ENCODE results near the gene TRIM71.
A peak's percentile ranks its signal among the peaks of the same experiment; 100 is the strongest.

Gene TRIM71

GRCh38 chr3:32861681-32862080 lies 43.9 kb downstream of the TRIM71 start:
- H3K4me3 ChIP-seq: no peak overlapping the region
- H3K36me3 ChIP-seq: no peaks in the 10 kb centered on the region
- H3K27me3 ChIP-seq: no peaks in the 10 kb centered on the region
- no peaks in the 10 kb centered on the region for H3K9me3 ChIP-seq
- H3K4me2 ChIP-seq: no peak overlapping the region
- H3K4me1 ChIP-seq: no peaks in the 10 kb centered on the region
- H3K9ac ChIP-seq: no peak overlapping the region
- no peak for TF ChIP-seq Cebpa-rat (IDR thresholded peaks at IDR 0.05)
- H3K27ac ChIP-seq: no peak overlapping the region
- H4K20me1 ChIP-seq: no peaks in the 10 kb centered on the region

- H3K27me3 ChIP-seq: no peaks in the 10 kb centered on the region
- no peaks in the 10 kb centered on the region for H3K9me3 ChIP-seq
- H3K4me2 ChIP-seq: no peak overlapping the region
- H3K27ac ChIP-seq: no peak overlapping the region
- no peaks in the 10 kb centered on the region for H3K36me3 ChIP-seq
- no peak overlapping the region for H3K4me3 ChIP-seq
- no peak overlapping the region for H3K9ac ChIP-seq
- no peaks in the 10 kb centered on the region for H3K4me1 ChIP-seq
- no peaks in the 10 kb centered on the region for H4K20me1 ChIP-seq
- no peak for TF ChIP-seq Cebpa-rat (IDR thresholded peaks at IDR 0.05)
Measured at GRCh38 chr3:32862247-32862935, 44.6 kb downstream of the TRIM71 start.

DNA sequence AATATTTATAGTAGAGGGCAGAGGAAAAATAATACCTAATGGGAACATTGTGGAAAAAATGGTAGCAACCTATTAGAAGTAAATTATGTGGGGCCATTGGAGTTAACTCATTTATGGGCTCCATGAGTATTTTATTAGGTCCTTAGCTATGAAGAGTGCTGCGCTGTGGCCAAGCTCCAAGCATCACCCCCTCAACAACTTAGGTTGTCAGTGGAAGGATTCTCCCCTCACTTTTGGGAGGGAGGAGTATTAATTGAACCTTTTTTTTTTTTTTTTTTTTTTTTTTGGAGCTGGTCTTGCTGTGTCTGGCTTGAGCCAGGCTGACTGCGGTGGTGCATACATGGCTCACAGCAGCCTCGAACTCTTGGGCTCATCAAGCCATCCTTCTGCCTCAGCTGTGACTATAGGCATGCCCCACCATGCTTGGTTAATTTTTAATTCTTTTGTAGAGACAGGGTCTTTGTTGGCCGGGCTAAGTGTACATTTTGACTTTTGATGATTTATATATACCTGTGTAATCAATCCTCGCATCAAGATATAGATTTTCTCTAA lies 45.2 kb downstream of the TRIM71 start:
- Histone ChIP-seq H3K27me3 (no peaks in the 10 kb centered on the region), H3K4me2 (no peak overlapping the region), H3K4me3 (no peak overlapping the region), H3K36me3 (no peaks in the 10 kb centered on the region), H3K4me1 (no peaks in the 10 kb centered on the region), H3K27ac (no peak overlapping the region), H3K9me3 (no peaks in the 10 kb centered on the region), H3K9ac (no peak overlapping the region), H4K20me1 (no peaks in the 10 kb centered on the region)
- TF ChIP-seq Cebpa-rat (IDR thresholded peaks at IDR 0.05): no peak

- H3K27ac ChIP-seq: no peak overlapping the region
- no peak overlapping the region for H3K9ac ChIP-seq
Measured at GRCh38 chr3:32865383-32865782, 47.6 kb downstream of the TRIM71 start.

DNA sequence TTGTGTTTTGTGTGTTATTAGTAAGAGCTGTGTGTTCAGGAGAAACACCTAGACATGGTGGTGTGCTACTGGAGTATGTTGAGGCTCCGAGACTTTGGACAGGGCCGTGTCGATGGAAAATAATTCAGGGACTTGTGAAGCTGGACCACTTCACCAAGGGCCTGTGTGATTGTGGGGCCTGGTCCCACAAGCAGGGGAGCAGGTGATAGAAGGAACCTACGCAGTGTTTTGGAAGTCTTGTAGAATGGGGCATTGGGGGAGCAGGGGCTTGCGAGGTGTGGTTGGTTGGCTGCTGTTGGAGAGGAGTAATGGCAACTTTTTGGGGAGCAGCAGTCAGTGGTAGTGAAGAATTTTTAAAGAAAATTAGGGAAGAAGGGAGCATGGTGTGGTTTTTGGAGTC lies 48.7 kb downstream of the TRIM71 start:
- H3K4me2 ChIP-seq: no peak overlapping the region
- no peaks in the 10 kb centered on the region for H3K9me3 ChIP-seq
- no peaks in the 10 kb centered on the region for H4K20me1 ChIP-seq
- TF ChIP-seq Cebpa-rat (IDR thresholded peaks at IDR 0.05): no peak
- H3K36me3 ChIP-seq: no peaks in the 10 kb centered on the region
- no peak overlapping the region for H3K9ac ChIP-seq
- H3K27ac ChIP-seq: no peak overlapping the region
- H3K4me1 ChIP-seq: peaks cover 20% of the 10 kb centered on the region
- no peak overlapping the region for H3K4me3 ChIP-seq
- H3K27me3 ChIP-seq: no peaks in the 10 kb centered on the region

More at GRCh38 chr3:32865383-32865782, 47.6 kb downstream of the TRIM71 start:
- H4K20me1 ChIP-seq: no peaks in the 10 kb centered on the region
- H3K9me3 ChIP-seq: no peaks in the 10 kb centered on the region
- TF ChIP-seq Cebpa-rat (IDR thresholded peaks at IDR 0.05): no peak
- H3K27me3 ChIP-seq: no peaks in the 10 kb centered on the region
- no peak overlapping the region for H3K4me2 ChIP-seq
- peaks cover 10% of the 10 kb centered on the region for H3K4me1 ChIP-seq
- H3K36me3 ChIP-seq: no peaks in the 10 kb centered on the region
- H3K4me3 ChIP-seq: no peak overlapping the region

- H3K9ac ChIP-seq: no peak overlapping the region
- H3K36me3 ChIP-seq: no peaks in the 10 kb centered on the region
- H3K27me3 ChIP-seq: no peaks in the 10 kb centered on the region
- H3K4me2 ChIP-seq: no peak overlapping the region
- H3K4me1 ChIP-seq: peaks cover 20% of the 10 kb centered on the region
- H4K20me1 ChIP-seq: no peaks in the 10 kb centered on the region
- H3K4me3 ChIP-seq: no peak overlapping the region
- no peaks in the 10 kb centered on the region for H3K9me3 ChIP-seq
- H3K27ac ChIP-seq: no peak overlapping the region
- no peak for TF ChIP-seq Cebpa-rat (IDR thresholded peaks at IDR 0.05)
Measured at GRCh38 chr3:32867954-32868353, 50.2 kb downstream of the TRIM71 start.

DNA sequence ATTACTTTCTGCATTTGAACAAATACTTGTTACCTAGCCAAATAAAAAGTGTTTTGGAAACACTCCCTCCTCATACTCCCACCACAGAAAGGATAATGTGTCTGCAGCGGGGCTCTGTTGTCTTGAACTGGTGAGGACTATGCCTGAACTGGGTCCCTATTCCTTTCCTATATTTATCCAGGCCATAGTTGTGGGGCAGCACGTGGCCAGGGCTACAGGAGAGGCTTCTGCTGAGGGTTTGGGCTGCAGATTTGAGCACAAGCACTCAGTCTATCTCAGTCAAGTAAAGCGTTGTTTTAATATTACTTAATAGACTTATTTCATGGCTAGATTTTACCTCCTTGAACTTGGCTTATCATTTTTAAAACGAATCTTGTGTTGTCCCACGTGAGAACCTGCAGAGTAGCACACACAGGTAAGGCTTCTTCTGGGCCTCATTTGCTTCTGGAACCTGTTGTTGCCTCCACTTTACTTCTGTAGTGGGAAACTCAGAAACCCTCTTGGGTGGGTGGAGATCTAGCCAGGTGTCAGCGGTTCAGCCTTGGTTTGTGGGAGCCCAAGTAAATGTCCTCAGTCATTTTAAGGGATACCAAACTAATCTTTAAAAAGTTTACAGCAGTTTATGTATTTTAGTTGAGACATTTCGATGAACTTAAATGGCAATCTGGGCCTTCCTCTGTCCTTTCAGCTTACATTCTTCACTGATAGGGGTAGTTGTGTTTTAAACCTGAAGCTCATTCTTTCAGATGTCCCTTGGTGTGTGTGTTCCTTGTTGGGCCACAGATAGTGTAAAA lies 51.1 kb downstream of the TRIM71 start:
- TF ChIP-seq Cebpa-rat (IDR thresholded peaks at IDR 0.05): no peak
- H3K27ac ChIP-seq: no peak overlapping the region

GRCh38 chr3:32869513-32870047 lies 51.8 kb downstream of the TRIM71 start:
- Histone ChIP-seq H4K20me1 (no peaks in the 10 kb centered on the region), H3K36me3 (no peaks in the 10 kb centered on the region), H3K27ac (no peak overlapping the region), H3K27me3 (no peaks in the 10 kb centered on the region), H3K9me3 (no peaks in the 10 kb centered on the region), H3K4me1 (peaks cover 26% of the 10 kb centered on the region), H3K4me3 (no peak overlapping the region), H3K4me2 (peak overlapping the region; percentile 53), H3K9ac (no peak overlapping the region)
- TF ChIP-seq Cebpa-rat (IDR thresholded peaks at IDR 0.05): no peak

More for the DNA sequence above, 51.1 kb downstream of the TRIM71 start:
- Histone ChIP-seq H4K20me1 (no peaks in the 10 kb centered on the region), H3K4me1 (peaks cover 26% of the 10 kb centered on the region), H3K9me3 (no peaks in the 10 kb centered on the region), H3K36me3 (no peaks in the 10 kb centered on the region), H3K9ac (no peak overlapping the region), H3K4me3 (no peak overlapping the region), H3K4me2 (no peak overlapping the region), H3K27me3 (no peaks in the 10 kb centered on the region)

- Histone ChIP-seq H3K27ac (no peak overlapping the region), H3K4me1 (peaks cover 26% of the 10 kb centered on the region), H3K27me3 (no peaks in the 10 kb centered on the region), H3K4me3 (no peak overlapping the region), H4K20me1 (no peaks in the 10 kb centered on the region), H3K9ac (no peak overlapping the region), H3K4me2 (peak overlapping the region; percentile 53), H3K36me3 (no peaks in the 10 kb centered on the region), H3K9me3 (no peaks in the 10 kb centered on the region)
- no peak for TF ChIP-seq Cebpa-rat (IDR thresholded peaks at IDR 0.05)
Measured at GRCh38 chr3:32870373-32871095, 52.7 kb downstream of the TRIM71 start.

Measured in BLaER1 (cell line).